ENCODE measurements around the gene RHBDF2. TPM values are rescaled to one million over a fixed set of nuclear protein-coding genes. Genes with fewer than 3 reads are reported as not detected.
A peak's percentile ranks its signal among the peaks of the same experiment; 100 is the strongest.

The RHBDF2 gene
- total and polyA plus RNA-seq, 2 donors (not counting 1 experiment from before 2014, with no cell fraction given), result 288 to 482 TPM

GRCh38 chr17:76467809-76468633 is 33.2 kb downstream of the RHBDF2 start:
- H3K27me3 ChIP-seq (replicated peaks in 1 of 4; ENCODE audit: control extremely low read depth in 1 of 4, control insufficient read depth in 3 of 4, insufficient read depth in 4 of 4, low read length in 3 of 4), result no peaks in the 10 kb centered on the region
- WGBS (ENCODE audit: insufficient coverage), result 13% methylated on average over 5 of the region's 8 CpGs
- no peak overlapping the region for H3K4me2 ChIP-seq (replicated peaks; ENCODE audit: low read depth, low read length, poor library complexity, severe bottlenecking)
- no peak overlapping the region for H3K9ac ChIP-seq (ENCODE audit: low read length)
- Mint-ChIP-seq H3K27ac (peak overlapping the region; percentile 56), H3K9me3 (ENCODE audit: insufficient read depth) (no peaks in the 10 kb centered on the region), H3K27me3 (no peaks in the 10 kb centered on the region), H3K4me1 (peaks cover 35% of the 10 kb centered on the region), H3K4me3 (no peak overlapping the region)
- no peak overlapping the region for H3K4me3 ChIP-seq (ENCODE audit: control extremely low read depth in 1 of 5, extremely low read depth in 1 of 5, insufficient read depth in 1 of 5, low read depth in 2 of 5, low read length in 4 of 5)
- peaks cover 12 to 36% of the 10 kb centered on the region in 2 donors for H3K4me1 ChIP-seq (ENCODE audit: control insufficient read depth in 2 of 2, insufficient read depth in 2 of 2, low read length in 2 of 2)
- TF ChIP-seq EZH2 (IDR thresholded peaks at IDR 0.05; ENCODE audit: borderline replicate concordance, insufficient read depth, low read depth, low read length, poor library complexity, severe bottlenecking) (no peak), CTCF (IDR thresholded peaks at IDR 0.05) (no peak)
- H3K9me3 ChIP-seq (ENCODE audit: control extremely low read depth in 1 of 3, control insufficient read depth in 2 of 3, insufficient read depth in 1 of 3, low read length in 2 of 3), result no peaks in the 10 kb centered on the region
- peaks cover 26% of the 10 kb centered on the region for H4K20me1 ChIP-seq (ENCODE audit: control insufficient read depth, insufficient read depth, low read length, poor library complexity, severe bottlenecking)
- DNase-seq (no peak), ATAC-seq (ENCODE audit: low read depth) (no peak)
- ChIA-PET POLR2A (interaction anchor here (0.8 to 2.6 kb wide), 11 partner anchors 9 to 38 kb away, joined by 3 to 22 read pairs (median 5); partner anchors contain the start of gene RHBDF2), CTCF (interaction anchor here (0.6 to 16.1 kb wide), 16 partner anchors 8 to 165 kb away, joined by 3 to 442 read pairs (median 8); partner anchors contain the start of genes RHBDF2 and UBE2O)
- peak overlapping the region in 1 of 2 donors; percentile 23 for H3K27ac ChIP-seq (ENCODE audit: low read length in 2 of 2)
- no peak overlapping the region for H2AFZ ChIP-seq (ENCODE audit: insufficient read depth, low read depth, low read length, poor library complexity, severe bottlenecking)
- H3K79me2 ChIP-seq (ENCODE audit: control insufficient read depth, insufficient read depth, low read length), result peaks cover 7% of the 10 kb centered on the region
- intact Hi-C loops (cut with micrococcal nuclease), result loop anchor here (5.0 kb wide), 1 partner anchor 79 kb away; no protein-coding TSS in a partner anchor
- peaks cover 0 to 44% of the 10 kb centered on the region in 2 experiments for H3K36me3 ChIP-seq (replicated peaks in 1 of 2; ENCODE audit: control extremely low read depth in 1 of 2, control insufficient read depth in 1 of 2, extremely low read depth in 1 of 2, insufficient read depth in 2 of 2, low read length in 1 of 2)

Data from B cell (primary cell).